ENCODE data around the gene CPO.

Gene CPO

GRCh38 chr2:207015901-207016300, 76.6 kb downstream of the CPO start:
- no peak for DNase-seq (ENCODE audit: low read depth in 3 of 3)
